Suprapubic skin (tissue), 3 donors: Measurements from ENCODE around the gene SLC9A9.

Experiments used
- POLR2A ChIP-seq, 2 donors: fragments of 450-650 bp; IDR thresholded peaks; one replicate each; pipeline ENCODE4 v1.6.1; 2017; ENCODE audit warnings: antibody characterized with exemption in 2 of 2, mild to moderate bottlenecking in 2 of 2, moderate library complexity in 2 of 2
- TF ChIP-seq, protein P1 (sequence below), 2 donors: fragments of 200-600 bp in 1 of 2; fragments of 450-650 bp in 1 of 2; sonication (generic) in 1 of 2; IDR thresholded peaks; one replicate each; pipeline ENCODE4 v1.5.1; 2016 to 2019; ENCODE audit warnings: antibody characterized with exemption in 2 of 2, mild to moderate bottlenecking in 1 of 2, moderate library complexity in 1 of 2

DNA sequence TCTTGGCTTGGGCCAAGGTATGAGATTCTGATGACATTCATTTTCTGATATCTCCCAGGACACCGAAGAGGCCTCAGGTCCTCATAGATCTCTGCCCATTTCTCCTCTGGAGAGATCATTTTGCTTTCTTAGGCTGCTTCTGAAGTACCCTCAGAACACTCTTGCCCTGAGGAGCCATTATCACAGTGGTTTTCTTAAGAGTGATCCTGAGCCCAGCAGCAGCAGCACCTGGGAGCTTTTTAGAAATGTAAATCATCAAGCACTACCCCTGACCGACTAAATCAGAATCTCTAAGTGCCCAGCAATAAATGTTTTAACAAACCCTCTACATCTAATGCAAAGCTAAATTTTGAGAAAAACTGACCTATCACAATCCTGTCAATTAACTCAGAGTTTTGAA lies 40.6 kb upstream of the SLC9A9 start:
- TF ChIP-seq POLR2A (IDR thresholded peaks at IDR 0.05), result no peak
- TF ChIP-seq, protein P1, sequence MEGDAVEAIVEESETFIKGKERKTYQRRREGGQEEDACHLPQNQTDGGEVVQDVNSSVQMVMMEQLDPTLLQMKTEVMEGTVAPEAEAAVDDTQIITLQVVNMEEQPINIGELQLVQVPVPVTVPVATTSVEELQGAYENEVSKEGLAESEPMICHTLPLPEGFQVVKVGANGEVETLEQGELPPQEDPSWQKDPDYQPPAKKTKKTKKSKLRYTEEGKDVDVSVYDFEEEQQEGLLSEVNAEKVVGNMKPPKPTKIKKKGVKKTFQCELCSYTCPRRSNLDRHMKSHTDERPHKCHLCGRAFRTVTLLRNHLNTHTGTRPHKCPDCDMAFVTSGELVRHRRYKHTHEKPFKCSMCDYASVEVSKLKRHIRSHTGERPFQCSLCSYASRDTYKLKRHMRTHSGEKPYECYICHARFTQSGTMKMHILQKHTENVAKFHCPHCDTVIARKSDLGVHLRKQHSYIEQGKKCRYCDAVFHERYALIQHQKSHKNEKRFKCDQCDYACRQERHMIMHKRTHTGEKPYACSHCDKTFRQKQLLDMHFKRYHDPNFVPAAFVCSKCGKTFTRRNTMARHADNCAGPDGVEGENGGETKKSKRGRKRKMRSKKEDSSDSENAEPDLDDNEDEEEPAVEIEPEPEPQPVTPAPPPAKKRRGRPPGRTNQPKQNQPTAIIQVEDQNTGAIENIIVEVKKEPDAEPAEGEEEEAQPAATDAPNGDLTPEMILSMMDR (IDR thresholded peaks at IDR 0.05), result no peak
